Measurements from ENCODE around the gene SLCO4A1.

The SLCO4A1 gene

DNA sequence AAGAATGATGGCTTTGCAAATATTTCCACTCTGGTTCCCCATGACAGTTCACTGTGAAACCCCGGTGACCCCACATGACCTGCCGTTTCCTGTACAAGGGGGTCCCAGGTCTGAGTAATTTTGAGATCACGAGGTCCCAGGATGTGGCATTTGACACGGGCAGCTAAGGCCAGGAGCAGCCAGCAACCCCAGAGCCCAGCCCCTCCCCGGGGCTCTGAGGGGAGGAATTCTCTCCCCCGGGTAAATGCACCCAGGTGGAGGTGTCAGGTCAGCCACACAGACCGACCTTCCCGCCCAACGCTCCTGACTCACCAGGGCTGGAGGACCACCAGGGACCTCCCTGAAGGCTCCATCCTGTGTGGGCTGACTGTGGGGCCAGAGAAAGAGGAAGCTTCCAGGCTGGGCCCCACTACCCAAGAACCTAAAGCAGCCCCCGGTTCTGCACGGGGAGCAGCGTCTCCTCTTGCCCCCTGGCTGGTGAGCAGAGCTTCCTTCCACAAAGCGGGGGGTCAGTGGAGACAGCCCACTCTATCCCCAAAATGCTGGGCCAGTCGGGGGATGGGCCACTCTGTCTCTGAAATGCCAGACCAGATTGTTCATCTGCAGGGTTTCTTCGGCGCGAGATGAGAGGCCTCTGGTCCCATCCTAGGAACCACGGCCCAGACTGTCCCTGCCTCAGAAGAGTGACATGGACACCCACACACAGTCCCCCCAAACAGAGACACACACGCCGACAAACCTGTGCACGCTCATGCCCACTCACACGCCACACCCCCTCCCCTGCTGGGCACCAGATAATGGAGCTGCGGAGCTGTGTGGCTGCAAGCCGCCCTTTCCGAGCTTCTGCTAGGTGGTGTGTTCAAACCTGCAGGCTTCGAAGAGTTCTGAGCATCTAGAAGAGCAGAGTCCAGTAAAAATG is 23.4 kb upstream of the SLCO4A1 start:
- no peak overlapping the region for H3K4me3 ChIP-seq (ENCODE audit: low read length)
- TF ChIP-seq, protein P1, sequence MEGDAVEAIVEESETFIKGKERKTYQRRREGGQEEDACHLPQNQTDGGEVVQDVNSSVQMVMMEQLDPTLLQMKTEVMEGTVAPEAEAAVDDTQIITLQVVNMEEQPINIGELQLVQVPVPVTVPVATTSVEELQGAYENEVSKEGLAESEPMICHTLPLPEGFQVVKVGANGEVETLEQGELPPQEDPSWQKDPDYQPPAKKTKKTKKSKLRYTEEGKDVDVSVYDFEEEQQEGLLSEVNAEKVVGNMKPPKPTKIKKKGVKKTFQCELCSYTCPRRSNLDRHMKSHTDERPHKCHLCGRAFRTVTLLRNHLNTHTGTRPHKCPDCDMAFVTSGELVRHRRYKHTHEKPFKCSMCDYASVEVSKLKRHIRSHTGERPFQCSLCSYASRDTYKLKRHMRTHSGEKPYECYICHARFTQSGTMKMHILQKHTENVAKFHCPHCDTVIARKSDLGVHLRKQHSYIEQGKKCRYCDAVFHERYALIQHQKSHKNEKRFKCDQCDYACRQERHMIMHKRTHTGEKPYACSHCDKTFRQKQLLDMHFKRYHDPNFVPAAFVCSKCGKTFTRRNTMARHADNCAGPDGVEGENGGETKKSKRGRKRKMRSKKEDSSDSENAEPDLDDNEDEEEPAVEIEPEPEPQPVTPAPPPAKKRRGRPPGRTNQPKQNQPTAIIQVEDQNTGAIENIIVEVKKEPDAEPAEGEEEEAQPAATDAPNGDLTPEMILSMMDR (IDR thresholded peaks at IDR 0.05; ENCODE audit: insufficient read depth, low read depth, low read length, missing control alignments) = no peak
- DNase-seq (ENCODE audit: low read depth) = no peak

DNA sequence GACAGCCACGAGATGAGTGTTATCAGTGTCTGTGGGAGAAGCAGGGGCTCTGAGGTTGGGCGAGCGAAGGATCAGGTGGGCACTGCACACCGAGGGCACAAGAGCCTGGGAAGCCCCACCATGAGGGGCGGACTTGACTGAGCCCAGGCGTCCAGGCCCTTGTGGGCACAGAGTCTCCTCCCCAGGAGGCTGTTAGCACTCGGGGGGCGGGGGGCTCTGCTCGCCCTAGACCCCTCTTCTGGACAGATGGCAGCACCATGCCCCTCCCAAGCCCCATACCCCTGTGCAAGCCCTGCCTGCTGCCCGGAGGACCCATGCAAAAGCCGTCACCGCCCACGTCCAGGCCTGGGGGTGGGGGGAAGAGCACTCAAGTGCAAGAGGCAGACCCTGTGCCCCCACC is 21.7 kb upstream of the SLCO4A1 start:
- no peak for DNase-seq (ENCODE audit: low read depth)
- TF ChIP-seq, protein P1 (IDR thresholded peaks at IDR 0.05; ENCODE audit: insufficient read depth, low read depth, low read length, missing control alignments) = no peak
- no peak overlapping the region for H3K4me3 ChIP-seq (ENCODE audit: low read length)

DNA sequence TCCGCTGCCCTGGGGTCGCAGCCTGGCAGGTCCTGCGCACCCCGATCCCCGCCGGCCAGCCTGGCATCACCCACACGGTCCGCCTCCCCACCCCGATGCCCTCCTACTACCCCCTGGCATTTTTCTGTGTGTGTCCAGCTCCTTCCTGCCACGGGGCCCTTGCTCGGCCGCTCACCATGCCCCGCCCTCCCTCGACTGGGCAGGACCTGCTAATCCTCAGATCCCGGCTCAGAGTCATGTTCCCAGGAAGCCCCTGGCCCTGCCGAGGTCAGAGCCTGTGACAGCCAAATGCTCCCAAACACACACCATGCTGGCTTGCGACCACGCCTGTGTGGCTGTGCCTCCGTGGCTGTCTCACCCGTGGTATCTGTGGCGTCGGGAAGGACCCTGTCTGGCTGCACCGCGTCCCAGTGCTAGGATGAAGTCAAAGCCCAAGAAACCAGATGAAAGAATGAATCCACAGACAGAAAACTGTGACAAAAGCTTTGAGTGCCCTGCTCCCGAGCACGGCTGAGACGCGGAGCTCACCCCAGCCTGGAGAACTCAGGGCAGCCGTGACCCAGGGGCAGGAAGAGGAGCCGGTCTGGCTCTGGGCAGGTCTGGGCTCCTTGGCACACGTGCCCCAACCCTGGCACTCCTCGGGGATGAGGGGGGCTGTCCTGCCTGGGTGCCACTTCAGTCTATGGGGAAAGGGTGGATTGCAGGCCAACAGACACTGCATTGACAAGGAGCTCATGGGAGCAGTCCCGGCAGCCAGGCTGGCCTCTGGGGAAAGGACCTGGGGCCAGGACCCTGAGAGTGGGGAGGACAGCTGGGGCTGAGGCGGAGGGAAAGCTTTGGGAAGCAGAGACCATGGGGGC is 20.8 kb upstream of the SLCO4A1 start:
- H3K4me3 ChIP-seq (ENCODE audit: low read length) = no peak overlapping the region
- TF ChIP-seq, protein P1 (IDR thresholded peaks at IDR 0.05; ENCODE audit: insufficient read depth, low read depth, low read length, missing control alignments) = no peak

DNA sequence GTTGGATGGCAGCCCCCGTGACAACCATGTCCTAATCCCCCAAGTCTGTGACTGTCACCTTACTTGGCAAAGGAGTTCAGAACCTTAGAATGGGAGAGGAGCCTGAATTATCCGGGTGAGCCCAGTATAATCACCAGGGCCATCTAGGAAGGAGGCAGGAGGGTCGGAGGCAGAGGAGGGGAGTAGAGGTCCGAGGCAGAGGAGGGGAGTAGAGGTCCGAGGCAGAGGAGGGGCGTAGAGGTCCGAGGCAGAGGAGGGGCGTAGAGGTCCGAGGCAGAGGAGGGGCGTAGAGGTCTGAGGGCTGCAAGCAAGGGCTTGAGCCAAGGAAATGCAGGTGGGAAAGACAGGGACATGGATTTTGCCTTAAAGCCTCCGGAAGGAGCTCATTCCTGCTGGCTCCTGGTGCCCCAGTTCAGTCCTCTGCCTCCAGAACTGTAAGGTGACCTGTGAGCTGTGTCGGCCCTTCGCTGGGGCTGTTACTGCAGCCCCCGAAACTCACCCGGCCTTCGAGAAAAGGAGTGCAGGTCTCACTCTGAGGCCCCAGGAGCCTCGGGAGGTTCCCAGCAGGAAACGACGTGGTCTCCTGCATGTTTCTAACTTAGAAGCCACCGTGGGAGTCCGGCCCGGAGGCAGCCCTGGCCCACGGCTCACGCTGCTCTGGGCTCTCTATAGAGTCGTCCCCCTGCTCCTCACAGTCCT is 20.0 kb upstream of the SLCO4A1 start:
- TF ChIP-seq, protein P1 (IDR thresholded peaks at IDR 0.05; ENCODE audit: insufficient read depth, low read depth, low read length, missing control alignments) = no peak
- H3K4me3 ChIP-seq (ENCODE audit: low read length) = no peak overlapping the region

More for the DNA sequence above, 20.8 kb upstream of the SLCO4A1 start:
- no peak for DNase-seq (ENCODE audit: low read depth)

DNA sequence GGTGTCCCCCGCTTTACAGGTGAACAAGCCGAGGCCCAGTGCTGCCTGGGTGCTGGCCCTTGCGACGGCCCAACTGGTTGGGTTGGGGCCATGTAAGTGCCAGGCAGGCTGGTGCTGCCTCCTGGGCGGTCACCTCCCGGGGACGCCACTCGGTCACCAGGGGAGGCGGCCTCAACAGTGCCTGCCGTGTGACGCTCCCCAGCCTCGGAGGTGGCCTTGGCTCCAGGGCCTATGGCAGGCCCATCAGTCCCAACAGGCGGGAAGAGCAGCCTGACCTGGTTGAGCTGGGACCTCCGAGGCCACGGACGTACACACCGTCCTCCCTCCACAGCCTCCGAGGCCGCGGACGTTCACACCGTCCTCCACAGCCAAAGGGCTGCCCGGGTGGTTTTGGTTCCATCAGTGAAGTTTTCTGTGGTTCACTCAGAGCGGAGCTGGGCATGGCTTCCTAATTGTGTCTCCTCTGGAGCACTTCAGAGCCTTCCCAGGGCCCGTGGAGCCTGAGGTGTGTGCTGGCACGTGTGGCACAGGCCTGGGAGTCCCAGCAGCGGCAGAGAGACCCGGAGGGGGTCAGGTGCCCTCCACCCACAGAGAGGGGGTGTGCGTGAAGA is 19.3 kb upstream of the SLCO4A1 start:
- TF ChIP-seq, protein P1 (IDR thresholded peaks at IDR 0.05; ENCODE audit: insufficient read depth, low read depth, low read length, missing control alignments) = no peak
- no peak for DNase-seq (ENCODE audit: low read depth)
- H3K4me3 ChIP-seq (ENCODE audit: low read length) = no peak overlapping the region

More for the DNA sequence above, 20.0 kb upstream of the SLCO4A1 start:
- no peak for DNase-seq (ENCODE audit: low read depth)

Measured in epithelial cell of esophagus (primary cell).